ENCODE measurements around the gene TMEM150A.
A peak's percentile ranks its signal among the peaks of the same experiment; 100 is the strongest.
"Not testable (repeated sequence)": the region's sequence is repeated elsewhere in the genome, so short reads cannot be mapped to it uniquely, and the experiment has no call there.

Gene TMEM150A

GRCh38 chr2:85561280-85562212, 41.0 kb downstream of the TMEM150A start, which contains the start of gene GGCX:
TSS of gene GGCX (minus strand) at chr2:85561493. CDS start at chr2:85561428, 65 bp downstream.
- DNase-seq: peak; percentile 95

GRCh38 chr2:85560812-85561279, 41.7 kb downstream of the TMEM150A start:
- DNase-seq: no peak

GRCh38 chr2:85560403-85560726, 42.1 kb downstream of the TMEM150A start:
- not testable (repeated sequence) for DNase-seq

- no peak for DNase-seq
These were observed 44.3 kb downstream of the TMEM150A start for GRCh38 chr2:85558160-85558559.

- no peak for DNase-seq
These were observed 45.4 kb downstream of the TMEM150A start for GRCh38 chr2:85557130-85557529.

GRCh38 chr2:85554980-85555612, 47.4 kb downstream of the TMEM150A start:
- no peak for DNase-seq

- no peak for DNase-seq
These were observed 49.3 kb downstream of the TMEM150A start for GRCh38 chr2:85553184-85553583.

GRCh38 chr2:85551698-85552678, 50.5 kb downstream of the TMEM150A start:
- peak; percentile 90 for DNase-seq

- no peak for DNase-seq
These were observed 52.0 kb downstream of the TMEM150A start for GRCh38 chr2:85550486-85550885.

- DNase-seq: no peak
These were observed 52.7 kb downstream of the TMEM150A start for GRCh38 chr2:85549826-85550225.

- DNase-seq: no peak
These were observed 53.4 kb downstream of the TMEM150A start for GRCh38 chr2:85549095-85549494.

- DNase-seq: no peak
These were observed 53.9 kb downstream of the TMEM150A start for GRCh38 chr2:85548608-85548900.

Data from stimulated activated CD4-positive, alpha-beta T cell treated with anti-CD3 and anti-CD28 coated beads, Interleukin-4, amount 100 ng/mL, for 24 hours (primary cell).